Hematopoietic multipotent progenitor cell (in vitro differentiated cells): ENCODE results near the gene ASB11. TPM values are rescaled to one million over a fixed set of nuclear protein-coding genes. Genes with fewer than 3 reads are reported as not detected.

Experiments
- DNase-seq, 3 donors: peaks; one replicate each; pipeline ENCODE4 v3.0.0-alpha.2; 2011 to 2015; ENCODE audit warnings: low read depth in 2 of 3, low spot score in 2 of 3
- total RNA-seq: library from RNA; depleted of rRNA; stranded (reverse); fragments of >200 nt; gene quantifications from one replicate; pipeline ENCODE4 v1.2.3, GENCODE V29; 2012

The ASB11 gene
- total RNA-seq, 1 donor = under 0.01 TPM

DNA sequence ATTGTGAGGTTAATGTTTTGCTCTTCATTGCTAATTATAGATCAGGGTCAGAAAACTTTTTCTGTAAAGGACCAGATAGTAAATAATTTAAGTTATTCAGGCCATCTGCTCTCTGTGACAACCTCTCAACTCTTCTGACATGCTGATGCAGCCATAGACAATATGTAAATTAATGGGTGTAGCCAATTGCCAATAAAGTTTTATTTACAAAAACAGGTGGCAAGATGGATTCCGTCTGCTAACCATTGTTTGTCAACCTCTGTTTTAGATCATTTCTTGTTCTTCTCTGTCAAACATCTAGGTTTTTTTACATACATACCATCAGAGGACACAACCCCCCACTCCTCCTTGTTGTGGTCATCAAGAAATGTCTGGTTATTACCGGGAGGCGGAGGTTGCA lies 79.3 kb downstream of the ASB11 start:
- DNase-seq = no peak

DNA sequence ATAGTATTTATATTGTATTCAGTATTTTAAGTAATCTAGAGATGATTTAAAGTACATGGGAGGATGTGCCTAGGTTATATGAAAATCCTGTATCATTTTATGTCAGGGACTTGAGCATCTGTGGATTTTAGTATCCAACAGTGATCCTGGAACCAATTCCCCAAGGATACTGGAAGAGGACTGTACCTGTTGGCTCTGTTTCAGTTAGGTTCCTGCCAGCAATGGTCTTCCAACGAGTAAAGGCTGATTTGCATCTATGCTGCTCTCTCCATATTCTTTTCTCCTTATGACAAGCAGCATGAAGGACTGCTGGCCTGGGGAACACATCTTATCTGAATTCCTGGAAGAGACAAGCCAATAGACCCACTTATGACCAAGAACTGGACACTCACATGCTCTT lies 80.4 kb downstream of the ASB11 start:
- no peak for DNase-seq

- no peak for DNase-seq
Measured at GRCh38 chrX:15233416-15234015, 81.9 kb downstream of the ASB11 start.

Other genes starting within 250 kb of the ASB11 start
- gene ASB9, start 45.6 kb downstream of the ASB11 start, total RNA-seq = 27.2 TPM
- 15.6 TPM for gene PIGA, start 19.9 kb upstream of the ASB11 start, total RNA-seq
- gene VEGFD, start 68.8 kb upstream of the ASB11 start, total RNA-seq = not detected
- 4.3 TPM for gene PIR, start 177.7 kb upstream of the ASB11 start, total RNA-seq
- gene BMX, start 185.2 kb upstream of the ASB11 start, total RNA-seq = 0.27 TPM